GM12878 (cell line): ENCODE measurements around the gene MICALL1. TPM values are rescaled to one million over a fixed set of nuclear protein-coding genes. Genes with fewer than 3 reads are reported as not detected.
A peak's percentile ranks its signal among the peaks of the same experiment; 100 is the strongest.

Source experiments
- ATAC-seq: fragments of 200-7000 bp; cut with Tn5 transposase; 3 replicates; pipeline ENCODE4 v1.9.1; 2020; ENCODE audit warnings: mild to moderate bottlenecking, moderate library complexity
- BruUV-seq: library from RNA; stranded (reverse); fragments of 400-500 nt; replicated peaks from 2 replicates; lab custom pipeline; 2021; lab: Mats Ljungman, UMichigan
- CTCF ChIA-PET: fragments of 300-600 bp; sonication (Branson Sonifier 250); formaldehyde crosslinking; extraction: SDS; loops from one replicate; lab custom pipeline; 2021; ENCODE audit warnings: inconsistent platforms; lab: Yijun Ruan, JAX
- POLR2A ChIA-PET: fragments of 350-600 bp; formaldehyde crosslinking; extraction: SDS; loops from one replicate; lab custom pipeline; 2021; ENCODE audit warnings: inconsistent platforms; lab: Charles Lee
- RAD21 ChIA-PET: fragments of 300-600 bp; sonication (Branson Sonifier 250); formaldehyde crosslinking; loops from one replicate; lab custom pipeline; 2023; ENCODE audit warnings: antibody characterized with exemption; ENCODE audit not compliant: unreplicated experiment; lab: Charles Lee
- SMC1A ChIA-PET: fragments of 300-600 bp; sonication (Branson Sonifier 250); formaldehyde crosslinking; loops from one replicate; lab custom pipeline; 2023; ENCODE audit not compliant: unreplicated experiment, uncharacterized antibody; lab: Charles Lee
- DNase-seq: peaks from one replicate; pipeline ENCODE4 v3.0.0-alpha.2; 2011; ENCODE audit warnings: low read depth, low spot score
- FAIRE-seq: peaks from 3 replicates; lab custom pipeline; 2011; peaks lifted over from hg19 to GRCh38; lab: Jason Lieb, UNC
- H2AFZ ChIP-seq: 2 replicates; pipeline ENCODE4 v1.6.0; 2011; ENCODE audit warnings: low read depth, low read length, control low read depth; ENCODE audit not compliant: control insufficient read depth
- H3K27ac ChIP-seq: 2 replicates; pipeline ENCODE4 v1.5.1; 2011; ENCODE audit warnings: control low read depth; ENCODE audit not compliant: control insufficient read depth, insufficient read depth
- H3K27me3 ChIP-seq, 2 experiments: replicated peaks in 1 of 2; 2 replicates each; pipeline versions ENCODE4 v1.6.0 to v1.6.1; 2011; ENCODE audit warnings: low read length in 1 of 2; ENCODE audit not compliant: control insufficient read depth in 2 of 2, insufficient read depth in 2 of 2
- H3K36me3 ChIP-seq, 2 experiments: 2 replicates each; pipeline ENCODE4 v1.5.1; 2011; ENCODE audit warnings: low read length in 1 of 2; ENCODE audit not compliant: control insufficient read depth in 2 of 2, insufficient read depth in 2 of 2
- H3K4me1 ChIP-seq: 2 replicates; pipeline ENCODE4 v1.6.1; 2011; ENCODE audit warnings: mild to moderate bottlenecking, low read length, moderate library complexity, mixed read lengths; ENCODE audit not compliant: control insufficient read depth, insufficient read depth
- H3K4me2 ChIP-seq: 2 replicates; pipeline ENCODE4 v1.6.0; 2011; ENCODE audit warnings: control low read depth; ENCODE audit not compliant: control insufficient read depth, insufficient read depth
- H3K4me3 ChIP-seq: fragments of 200-600 bp; sonication (generic); 2 replicates; pipeline ENCODE4 v1.5.1; 2016
- H3K79me2 ChIP-seq: 2 replicates; pipeline ENCODE4 v1.6.0; 2011; ENCODE audit warnings: low read length; ENCODE audit not compliant: control insufficient read depth, insufficient read depth
- H3K9ac ChIP-seq: 2 replicates; pipeline ENCODE4 v1.8.0; 2011; ENCODE audit warnings: low read length, control low read depth, mixed read lengths; ENCODE audit not compliant: control insufficient read depth, insufficient read depth
- H3K9me3 ChIP-seq: replicated peaks from 3 replicates; pipeline ENCODE4 v1.5.1; 2011; ENCODE audit warnings: mild to moderate bottlenecking, low read length; ENCODE audit not compliant: control insufficient read depth, insufficient read depth
- H4K20me1 ChIP-seq: 2 replicates; pipeline ENCODE4 v1.6.0; 2011; ENCODE audit not compliant: control insufficient read depth, insufficient read depth
- BCL3 ChIP-seq: IDR thresholded peaks from 2 replicates; pipeline ENCODE4 v1.6.1; 2011; ENCODE audit warnings: borderline replicate concordance, low read depth, mild to moderate bottlenecking, moderate library complexity, low read length; ENCODE audit not compliant: insufficient read depth, poor library complexity, severe bottlenecking
- CEBPZ ChIP-seq: fragments of 150-350 bp; IDR thresholded peaks from 2 replicates; pipeline ENCODE4 v1.6.1; 2016; ENCODE audit warnings: low read depth, low read length
- CTCF ChIP-seq, 3 experiments: IDR thresholded peaks in 2 of 3; conservative IDR thresholded peaks in 1 of 3; 2 replicates each; pipeline ENCODE4 v1.5.1; 2011; ENCODE audit warnings: low read depth in 3 of 3, low read length in 3 of 3, mild to moderate bottlenecking in 3 of 3, control low read depth in 2 of 3, moderate library complexity in 2 of 3, inconsistent platforms in 1 of 3, mixed read lengths in 1 of 3; ENCODE audit not compliant: control insufficient read depth in 2 of 3, insufficient read depth in 1 of 3; ENCODE audit errors: extremely low read depth in 1 of 3
- EED ChIP-seq: sonication (generic); IDR thresholded peaks from 2 replicates; pipeline ENCODE4 v1.6.1; 2016; ENCODE audit warnings: antibody characterized with exemption, low read depth
- GABPA ChIP-seq: IDR thresholded peaks from 2 replicates; pipeline ENCODE4 v1.6.1; 2014; ENCODE audit warnings: antibody characterized with exemption, low read depth, mild to moderate bottlenecking, inconsistent platforms
- MAX ChIP-seq: IDR thresholded peaks from 2 replicates; pipeline ENCODE4 v1.6.1; 2012; ENCODE audit warnings: low read depth, low read length, improper control_type of control experiment
- MEF2B ChIP-seq: fragments of 450-650 bp; IDR thresholded peaks from 2 replicates; pipeline ENCODE4 v1.6.1; 2018; ENCODE audit warnings: mild to moderate bottlenecking, moderate library complexity; ENCODE audit not compliant: partially characterized antibody, poor library complexity, severe bottlenecking
- NFXL1 ChIP-seq: fragments of 450-650 bp; IDR thresholded peaks from 2 replicates; pipeline ENCODE4 v1.6.1; 2017; ENCODE audit warnings: antibody characterized with exemption, mild to moderate bottlenecking, borderline replicate concordance
- PBX3 ChIP-seq: IDR thresholded peaks from 2 replicates; pipeline ENCODE4 v1.6.1; 2011; ENCODE audit warnings: mild to moderate bottlenecking, low read depth, low read length, moderate library complexity; ENCODE audit not compliant: insufficient replicate concordance
- WGBS: methylation state at CpG from one replicate; pipeline ENCODE4 v1.1.6; 2016; ENCODE audit warnings: low lambda C conversion rate; ENCODE audit not compliant: insufficient replicate concordance, insufficient coverage; ENCODE audit errors: missing lambda C conversion rate; 5-methylcytosine and 5-hydroxymethylcytosine counted together
- in situ Hi-C: fragments of 300-500 bp; cut with MboI; formaldehyde crosslinking; loops from 9 replicates; pipeline ENCODE4 v1.14.3; 2018; ENCODE audit warnings: mixed read lengths
- intact Hi-C: fragments of 100-400 bp; cut with micrococcal nuclease; formaldehyde crosslinking; loops from one replicate; pipeline ENCODE4 v1.14.2; 2022; ENCODE audit not compliant: unreplicated experiment
- polyA plus RNA-seq, 11 experiments: library from polyadenylated mRNA; depleted of rRNA in 4 of 11; unstranded in 6 of 11; stranded (reverse) in 5 of 11; fragments of >200 nt; fragmentation: Nextera tagmentation in 4 of 11; fragmentation: Illumina TruSeq in 1 of 11; extraction: Ambion mirVana in 4 of 11; extraction: Trizol in 1 of 11; gene quantifications; 1 replicate in 1 of 11; 2 replicates in 10 of 11; pipeline versions ENCODE4 v1.2.1 to v1.2.3, GENCODE V29; 2011 to 2016; ENCODE audit warnings: inconsistent platforms in 2 of 11, missing spikeins in 2 of 11, low read depth in 1 of 11
- total RNA-seq, 4 experiments: library from RNA; depleted of rRNA in 3 of 4; stranded (reverse); fragments of >200 nt in 3 of 4; fragmentation: Illumina TruSeq in 1 of 4; extraction: Trizol in 1 of 4; gene quantifications; 2 replicates each; pipeline versions ENCODE4 v1.2.1 to v1.2.3, GENCODE V29; 2013 to 2021

MICALL1 gene
- total and polyA plus RNA-seq, 10 of the 15 experiments (the other 5 are each of a cell fraction or from before 2014, with no cell fraction given): 0.72 to 30.7 (median 7.8) TPM

GRCh38 chr22:37925767-37926166 is 19.7 kb downstream of the MICALL1 start (continued):
- TF ChIP-seq CEBPZ: no peak
- no peak for TF ChIP-seq GABPA
- no peak for TF ChIP-seq MEF2B
- TF ChIP-seq BCL3: no peak
- TF ChIP-seq EED: no peak
- TF ChIP-seq MAX: no peak
- TF ChIP-seq NFXL1: no peak

GRCh38 chr22:37926358-37926757 is 20.3 kb downstream of the MICALL1 start:
- ChIA-PET RAD21 (no interaction called here), CTCF (interaction anchor here (0.6 kb wide), 2 partner anchors 48 to 738 kb away, joined by 3 read pairs; no protein-coding TSS in a partner anchor), POLR2A (interaction anchor here (0.6 kb wide), 1 partner anchor 338 kb away, joined by 4 read pairs; no protein-coding TSS in a partner anchor), SMC1A (no interaction called here)
- H4K20me1 ChIP-seq: no peaks in the 10 kb centered on the region
- no peak overlapping the region for H3K9ac ChIP-seq
- no peak overlapping the region for H2AFZ ChIP-seq
- DNase-seq (no peak), ATAC-seq (no peak), FAIRE-seq (no peak)
- TF ChIP-seq PBX3: peak; percentile 11
- no peak for TF ChIP-seq CTCF (IDR thresholded peaks at IDR 0.05 in 2 of 3, conservative IDR thresholded peaks at IDR 0.05 in 1 of 3; ENCODE audit: control insufficient read depth in 2 of 3, extremely low read depth in 1 of 3, insufficient read depth in 1 of 3, low read depth in 3 of 3, low read length in 3 of 3)
- TF ChIP-seq BCL3: peak; percentile 91
- intact Hi-C loops (no loop called here), in situ Hi-C loops (no loop called here)
- H3K4me3 ChIP-seq: no peak overlapping the region
- H3K27ac ChIP-seq: no peak overlapping the region
- 0 out of 2 replicates have a peak, but pooled peaks cover 3% of the 10 kb centered on the region for H3K4me1 ChIP-seq
- H3K9me3 ChIP-seq: no peaks in the 10 kb centered on the region
- H3K79me2 ChIP-seq: no peaks in the 10 kb centered on the region
- H3K4me2 ChIP-seq: no peak overlapping the region
- 97% methylated on average over 7 of the region's 7 CpGs for WGBS
- peaks cover 3 to 6% of the 10 kb centered on the region in 2 experiments; a peak in 3 of 4 replicates for H3K36me3 ChIP-seq
- BruUV-seq: no TSS peak
- no peaks in the 10 kb centered on the region for H3K27me3 ChIP-seq
